Neural cell (in vitro differentiated cells): ENCODE results near the gene ITGA1. TPM values are rescaled to one million over a fixed set of nuclear protein-coding genes. Genes with fewer than 3 reads are reported as not detected.

Experiments
- H2AFZ ChIP-seq: fragments of 200-600, 300-800 bp; sonication (generic), shearing (Covaris generic); 2 replicates; pipeline ENCODE4 v1.6.0; 2014; ENCODE audit warnings: low read depth, mild to moderate bottlenecking, antibody characterized with exemption, low read length, moderate library complexity
- H3F3A ChIP-seq: fragments of 200-600 bp; shearing (Covaris generic); 2 replicates; pipeline ENCODE4 v1.6.1; 2016; ENCODE audit warnings: mild to moderate bottlenecking, moderate library complexity, mixed read lengths, antibody characterized with exemption, low read length; ENCODE audit not compliant: insufficient read depth, poor library complexity, severe bottlenecking
- H3K27ac ChIP-seq: fragments of 200-600, 300-800 bp; sonication (generic), shearing (Covaris generic); 2 replicates; pipeline ENCODE4 v1.5.1; 2014; ENCODE audit warnings: mild to moderate bottlenecking, low read length, moderate library complexity
- H3K27me3 ChIP-seq: fragments of 300-800, 200-600 bp; sonication (generic), shearing (Covaris generic); 2 replicates; pipeline ENCODE4 v1.6.0; 2014; ENCODE audit warnings: mild to moderate bottlenecking, low read depth, low read length, moderate library complexity; ENCODE audit not compliant: insufficient read depth
- H3K36me3 ChIP-seq: fragments of 300-800, 200-600 bp; sonication (generic), shearing (Covaris generic); 2 replicates; pipeline ENCODE4 v1.5.1; 2014; ENCODE audit warnings: mild to moderate bottlenecking, antibody characterized with exemption, low read length, moderate library complexity; ENCODE audit not compliant: insufficient read depth
- H3K4me2 ChIP-seq: fragments of 300-800, 200-600 bp; sonication (generic), shearing (Covaris generic); 2 replicates; pipeline ENCODE4 v1.6.0; 2014; ENCODE audit warnings: mild to moderate bottlenecking, low read length
- H3K4me3 ChIP-seq: fragments of 300-800, 200-600 bp; sonication (generic), shearing (Covaris generic); 2 replicates; pipeline ENCODE4 v1.5.1; 2014; ENCODE audit warnings: mild to moderate bottlenecking, low read length, moderate library complexity
- H3K79me2 ChIP-seq: fragments of 200-600 bp; shearing (Covaris generic); replicated peaks from 2 replicates; pipeline ENCODE4 v1.6.0; 2014; ENCODE audit warnings: mild to moderate bottlenecking, low read length, moderate library complexity; ENCODE audit not compliant: insufficient read depth
- H3K9ac ChIP-seq: fragments of 300-800, 200-600 bp; sonication (generic), shearing (Covaris generic); 2 replicates; pipeline ENCODE4 v1.6.1; 2016; ENCODE audit warnings: mild to moderate bottlenecking, low read length, mixed read lengths
- H3K9me2 ChIP-seq: fragments of 200-600 bp; shearing (Covaris generic); 2 replicates; pipeline ENCODE4 v1.6.1; 2016; ENCODE audit warnings: mild to moderate bottlenecking, low read length, mixed read lengths; ENCODE audit not compliant: insufficient read depth
- H3K9me3 ChIP-seq: fragments of 200-600, 300-800 bp; sonication (generic), shearing (Covaris generic); 2 replicates; pipeline ENCODE4 v1.6.1; 2016; ENCODE audit warnings: mild to moderate bottlenecking, mixed run types, low read length, moderate library complexity, mixed read lengths
- H4K20me1 ChIP-seq: fragments of 200-600 bp; shearing (Covaris generic); 2 replicates; pipeline ENCODE4 v1.6.1; 2016; ENCODE audit warnings: mild to moderate bottlenecking, mixed run types; ENCODE audit not compliant: insufficient read depth
- CTCF ChIP-seq: fragments of 450-650 bp; IDR thresholded peaks from 2 replicates; pipeline ENCODE4 v1.5.1; 2014; ENCODE audit warnings: antibody characterized with exemption, mild to moderate bottlenecking, moderate library complexity; ENCODE audit not compliant: poor library complexity, severe bottlenecking
- EP300 ChIP-seq: fragments of 450-650 bp; conservative IDR thresholded peaks from 2 replicates; pipeline ENCODE4 v1.6.1; 2014; ENCODE audit warnings: antibody characterized with exemption, mild to moderate bottlenecking, moderate library complexity; ENCODE audit not compliant: poor library complexity, severe bottlenecking
- EZH2 ChIP-seq: fragments of 200-600, 300-800 bp; shearing (Covaris generic), sonication (generic); IDR thresholded peaks from 2 replicates; pipeline ENCODE4 v1.6.1; 2014; ENCODE audit warnings: antibody characterized with exemption, low read length, borderline replicate concordance, mild to moderate bottlenecking; ENCODE audit not compliant: insufficient read depth, poor library complexity, severe bottlenecking
- MXI1 ChIP-seq: fragments of 450-650 bp; conservative IDR thresholded peaks from 2 replicates; pipeline ENCODE4 v1.6.1; 2014; ENCODE audit warnings: antibody characterized with exemption, mild to moderate bottlenecking; ENCODE audit not compliant: poor library complexity, severe bottlenecking
- POLR2AphosphoS5 ChIP-seq: IDR thresholded peaks from 2 replicates; pipeline ENCODE4 v1.6.1; 2012
- RAD21 ChIP-seq: fragments of 450-650 bp; conservative IDR thresholded peaks from 2 replicates; pipeline ENCODE4 v1.6.1; 2014; ENCODE audit warnings: antibody characterized with exemption, mild to moderate bottlenecking, moderate library complexity
- REST ChIP-seq: IDR thresholded peaks from 2 replicates; pipeline ENCODE4 v1.6.1; 2012; ENCODE audit warnings: borderline replicate concordance
- SMC3 ChIP-seq: fragments of 450-650 bp; conservative IDR thresholded peaks from 2 replicates; pipeline ENCODE4 v1.6.1; 2014; ENCODE audit warnings: antibody characterized with exemption, mild to moderate bottlenecking, moderate library complexity; ENCODE audit not compliant: poor library complexity
- TAF1 ChIP-seq: IDR thresholded peaks from 2 replicates; pipeline ENCODE4 v1.6.1; 2012; ENCODE audit warnings: low read depth
- polyA plus RNA-seq: library from polyadenylated mRNA; depleted of rRNA; stranded (reverse); fragments of >200 nt; gene quantifications from 2 replicates; pipeline ENCODE4 v1.2.3, GENCODE V29; 2014

ITGA1 gene
- polyA plus RNA-seq, 1 donor from 2014 or later = 0.15 TPM

GRCh38 chr5:52868417-52868816 lies 80.7 kb downstream of the ITGA1 start:
- Histone ChIP-seq H3K27me3 (no peaks in the 10 kb centered on the region), H3K36me3 (no peaks in the 10 kb centered on the region), H3K79me2 (no peaks in the 10 kb centered on the region), H4K20me1 (no peaks in the 10 kb centered on the region), H3K9me2 (no peaks in the 10 kb centered on the region), H3K4me2 (no peak overlapping the region), H3F3A (no peaks in the 10 kb centered on the region), H2AFZ (no peak overlapping the region), H3K4me3 (no peak overlapping the region), H3K27ac (no peak overlapping the region), H3K9me3 (no peaks in the 10 kb centered on the region), H3K9ac (no peak overlapping the region)
- no peak for TF ChIP-seq EP300
- no peak for TF ChIP-seq TAF1
- TF ChIP-seq MXI1 = no peak
- no peak for TF ChIP-seq EZH2
- TF ChIP-seq CTCF = no peak
- no peak for TF ChIP-seq REST
- no peak for TF ChIP-seq SMC3
- no peak for TF ChIP-seq POLR2AphosphoS5
- no peak for TF ChIP-seq RAD21

- Histone ChIP-seq H3K9me2 (no peaks in the 10 kb centered on the region), H3K4me2 (no peak overlapping the region), H3F3A (no peaks in the 10 kb centered on the region), H3K79me2 (no peaks in the 10 kb centered on the region), H3K36me3 (no peaks in the 10 kb centered on the region), H3K27me3 (no peaks in the 10 kb centered on the region), H3K4me3 (no peak overlapping the region), H3K27ac (no peak overlapping the region), H3K9ac (no peak overlapping the region), H2AFZ (no peak overlapping the region), H4K20me1 (no peaks in the 10 kb centered on the region), H3K9me3 (no peaks in the 10 kb centered on the region)
- no peak for TF ChIP-seq EZH2
- no peak for TF ChIP-seq TAF1
- TF ChIP-seq RAD21 = no peak
- no peak for TF ChIP-seq SMC3
- no peak for TF ChIP-seq CTCF
- TF ChIP-seq MXI1 = no peak
- TF ChIP-seq EP300 = no peak
- no peak for TF ChIP-seq POLR2AphosphoS5
- TF ChIP-seq REST = no peak
Observed at GRCh38 chr5:52869391-52869790, 81.7 kb downstream of the ITGA1 start.
